HepG2 (cell line): ENCODE data around the gene PPP1R12C. TPM values are rescaled to one million over a fixed set of nuclear protein-coding genes. Genes with fewer than 3 reads are reported as not detected.

ENCODE experiments used
- ATAC-seq: fragments of 200-7000 bp; cut with Tn5 transposase; 3 replicates; pipeline ENCODE4 v1.9.1; 2020; ENCODE audit warnings: mild to moderate bottlenecking, moderate library complexity
- BruUV-seq: library from RNA; stranded (reverse); fragments of 400-500 nt; replicated peaks from 2 replicates; lab custom pipeline; 2021; lab: Mats Ljungman, UMichigan
- CTCF ChIA-PET: fragments of 300-600 bp; formaldehyde crosslinking; extraction: SDS; loops from one replicate; lab custom pipeline; 2021; ENCODE audit warnings: low total read pairs, inconsistent platforms, low intra/inter-chr PET ratio; lab: Yijun Ruan, JAX
- POLR2A ChIA-PET: fragments of 350-600 bp; sonication (Branson Sonifier 250); formaldehyde crosslinking; loops from one replicate; lab custom pipeline; 2020; ENCODE audit warnings: antibody characterized with exemption, inconsistent platforms; lab: Yijun Ruan, JAX
- DNase-seq: peaks from one replicate; pipeline ENCODE4 v3.0.0-alpha.2; 2015; ENCODE audit warnings: low spot score
- FAIRE-seq: peaks from 3 replicates; lab custom pipeline; 2011; peaks lifted over from hg19 to GRCh38; lab: Jason Lieb, UNC
- H2AFZ ChIP-seq: one replicate; pipeline ENCODE4 v1.6.1; 2011; ENCODE audit warnings: low read length, inconsistent platforms
- H3K27ac ChIP-seq: fragments of 300-600 bp; 3 replicates; pipeline ENCODE4 v1.8.0; 2011; ENCODE audit warnings: mixed run types, mild to moderate bottlenecking, mixed read lengths, low read length, inconsistent platforms; ENCODE audit not compliant: insufficient read depth; ENCODE audit errors: extremely low read length
- H3K27me3 ChIP-seq, 2 experiments: fragments of 200-600 bp in 1 of 2; 2 replicates in 1 of 2; 3 replicates in 1 of 2; pipeline versions ENCODE4 v1.6.0 to v1.8.0; 2011; ENCODE audit warnings: low read length in 2 of 2, mild to moderate bottlenecking in 2 of 2, moderate library complexity in 2 of 2, inconsistent platforms in 1 of 2; ENCODE audit not compliant: insufficient read depth in 2 of 2, control insufficient read depth in 1 of 2
- H3K36me3 ChIP-seq, 2 experiments: fragments of 200-600 bp in 1 of 2; replicated peaks in 1 of 2; 2 replicates in 1 of 2; 3 replicates in 1 of 2; pipeline versions ENCODE4 v1.5.1 to v1.8.0; 2011; ENCODE audit warnings: low read length in 2 of 2, inconsistent platforms in 1 of 2; ENCODE audit not compliant: insufficient read depth in 2 of 2, control insufficient read depth in 1 of 2
- H3K4me1 ChIP-seq: 2 replicates; pipeline ENCODE4 v1.5.1; 2012; ENCODE audit warnings: low read length, inconsistent platforms; ENCODE audit not compliant: insufficient read depth
- H3K4me2 ChIP-seq: 2 replicates; pipeline ENCODE4 v1.6.0; 2011; ENCODE audit warnings: low read depth, low read length, inconsistent platforms
- H3K4me3 ChIP-seq, 3 experiments: fragments of 200-600 bp in 1 of 3; sonication (generic), shearing (Covaris generic) in 1 of 3; replicated peaks in 1 of 3; 2 replicates each; pipeline ENCODE4 v1.5.1; 2011 to 2016; ENCODE audit warnings: low read length in 3 of 3, inconsistent platforms in 2 of 3, low read depth in 2 of 3, mild to moderate bottlenecking in 2 of 3, control low read depth in 1 of 3, mixed read lengths in 1 of 3; ENCODE audit not compliant: insufficient read depth in 1 of 3
- H3K79me2 ChIP-seq: one replicate; pipeline ENCODE4 v1.6.1; 2011; ENCODE audit warnings: low read length, inconsistent platforms; ENCODE audit not compliant: insufficient read depth
- H3K9ac ChIP-seq: 2 replicates; pipeline ENCODE4 v1.6.0; 2011; ENCODE audit warnings: mild to moderate bottlenecking, low read depth, low read length, inconsistent platforms; ENCODE audit not compliant: insufficient read depth
- H3K9me3 ChIP-seq: 2 replicates; pipeline ENCODE4 v1.5.1; 2012; ENCODE audit warnings: mild to moderate bottlenecking, low read length
- H4K20me1 ChIP-seq: 2 replicates; pipeline ENCODE4 v1.6.0; 2011; ENCODE audit warnings: inconsistent platforms, mild to moderate bottlenecking, low read length, moderate library complexity; ENCODE audit not compliant: insufficient read depth
- CREM ChIP-seq, 2 experiments: sonication (generic) in 1 of 2; formaldehyde crosslinking in 1 of 2; IDR thresholded peaks; 2 replicates each; pipeline versions ENCODE4 v1.4.0 to v1.6.1; 2016 to 2020; ENCODE audit warnings: antibody characterized with exemption in 1 of 2, mild to moderate bottlenecking in 1 of 2, missing genetic modification reagents in 1 of 2
- RFX1 ChIP-seq: fragments of 450-650 bp; IDR thresholded peaks from 2 replicates; pipeline ENCODE4 v1.6.1; 2017
- ZNF124 ChIP-seq: sonication (generic); formaldehyde crosslinking; IDR thresholded peaks from 2 replicates; pipeline ENCODE4 v1.4.0; 2020; ENCODE audit warnings: missing genetic modification reagents
- ZNF20 ChIP-seq: sonication (generic); formaldehyde crosslinking; IDR thresholded peaks from 2 replicates; pipeline ENCODE4 v1.4.0; 2020; ENCODE audit warnings: mild to moderate bottlenecking, moderate library complexity, missing genetic modification reagents
- ZNF329 ChIP-seq: sonication (generic); formaldehyde crosslinking; IDR thresholded peaks from 2 replicates; pipeline ENCODE4 v1.9.0; 2021; ENCODE audit warnings: low read depth, mild to moderate bottlenecking, missing genetic modification reagents
- WGBS: methylation state at CpG from one replicate; pipeline ENCODE4 v1.1.6; 2017; ENCODE audit warnings: low lambda C conversion rate; 5-methylcytosine and 5-hydroxymethylcytosine counted together
- in situ Hi-C: cut with HindIII; loops from 2 replicates; pipeline ENCODE4 v1.10.0; 2017; ENCODE audit warnings: low pct_unique_long_range_greater_than_20kb; ENCODE audit not compliant: extremely low pct_ligation_motif_present
- intact Hi-C: fragments of 100-400 bp; cut with micrococcal nuclease; formaldehyde crosslinking; loops from one replicate; pipeline ENCODE4 v1.10.0; 2022; ENCODE audit not compliant: unreplicated experiment
- polyA plus RNA-seq, 8 experiments: library from polyadenylated mRNA; depleted of rRNA in 3 of 8; stranded (reverse) in 7 of 8; unstranded in 1 of 8; fragments of >200 nt; fragmentation: Illumina TruSeq in 4 of 8; extraction: Trizol in 4 of 8; gene quantifications; 2 replicates each; pipeline versions ENCODE4 v1.2.1 to v1.2.3, GENCODE V29; 2011 to 2016; ENCODE audit warnings: low read depth in 4 of 8, missing spikeins in 1 of 8, mixed read lengths in 1 of 8; ENCODE audit not compliant: insufficient read depth in 1 of 8
- total RNA-seq, 5 experiments: library from RNA; depleted of rRNA; stranded (reverse); fragments of >200 nt; fragmentation: Illumina TruSeq; extraction: Trizol; gene quantifications; 2 replicates each; pipeline ENCODE4 v1.2.3, GENCODE V29; 2016; ENCODE audit warnings: low read depth in 1 of 5
- TF ChIP-seq, protein P1 (sequence below), 2 experiments: IDR thresholded peaks; 2 replicates each; pipeline ENCODE4 v1.6.1; 2011 to 2012; ENCODE audit warnings: low read length in 2 of 2, borderline replicate concordance in 1 of 2, low read depth in 1 of 2, mild to moderate bottlenecking in 1 of 2, moderate library complexity in 1 of 2

PPP1R12C gene
- total and polyA plus RNA-seq, 2 of the 13 experiments (the other 11 are each of a cell fraction or from before 2014, with no cell fraction given) = 29.7 to 30.3 TPM

DNA sequence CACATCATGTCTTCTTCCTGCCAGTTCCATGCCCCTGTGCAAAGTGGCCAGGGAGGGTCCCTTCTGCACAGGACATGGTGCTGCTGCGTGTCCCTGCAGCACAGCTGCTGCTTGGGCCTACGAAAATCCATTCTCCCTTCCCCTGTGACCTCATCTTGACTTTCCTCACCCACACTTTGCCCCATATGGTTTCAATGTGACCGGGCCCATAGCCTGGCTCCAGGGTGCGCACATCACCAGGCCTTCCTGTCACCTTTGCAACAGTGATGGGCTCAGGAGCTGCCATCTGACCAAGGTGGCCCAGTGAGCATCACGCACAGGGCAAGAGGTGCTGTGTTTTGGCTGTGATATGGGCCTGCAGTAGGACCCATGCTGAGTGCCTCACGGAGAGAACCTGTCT lies 10.8 kb downstream of the PPP1R12C start:
- Histone ChIP-seq H3K4me2 (no peak overlapping the region), H3K4me3 (no peak overlapping the region), H2AFZ (no peak overlapping the region), H3K9ac (no peak overlapping the region), H3K27me3 (no peaks in the 10 kb centered on the region), H3K4me1 (no peaks in the 10 kb centered on the region), H3K79me2 (no peaks in the 10 kb centered on the region), H3K36me3 (peaks cover 2 to 4% of the 10 kb centered on the region in 2 experiments; a peak in 3 of 5 replicates), H4K20me1 (no peaks in the 10 kb centered on the region), H3K27ac (no peak overlapping the region), H3K9me3 (no peaks in the 10 kb centered on the region)
- intact Hi-C loops (no loop called here), in situ Hi-C loops (no loop called here)
- BruUV-seq = no TSS peak
- CTCF ChIA-PET = no interaction called here
- 95% methylated on average over 6 of the region's 6 CpGs for WGBS
- POLR2A ChIA-PET = no interaction called here
- DNase-seq = no peak
- no peak for FAIRE-seq
- 0 out of 2 replicates have a peak, but pooled peaks have one; percentile 20 for TF ChIP-seq ZNF329
- TF ChIP-seq ZNF124 (CRISPR knock-in tag) = no peak
- ATAC-seq = no peak

DNA sequence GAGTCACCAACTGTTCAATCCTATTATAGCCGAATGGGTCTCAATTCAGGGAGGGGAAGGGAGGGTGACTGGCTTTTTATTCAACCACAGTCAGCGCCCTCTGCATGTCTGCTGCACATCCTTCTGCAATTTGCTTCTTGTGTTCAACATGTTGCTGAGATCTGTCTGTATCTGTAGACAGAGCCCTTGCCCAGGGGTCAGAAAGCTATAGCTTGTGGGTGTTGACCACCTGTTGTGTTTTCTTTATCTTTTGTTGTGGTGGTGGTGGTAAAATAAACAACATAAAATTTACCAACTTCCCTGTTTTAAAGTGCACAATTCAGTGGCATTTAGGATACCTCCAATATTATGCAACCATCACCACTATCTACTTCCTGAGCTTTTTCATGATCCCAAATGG lies 12.2 kb downstream of the PPP1R12C start:
- no peak overlapping the region for H3K4me3 ChIP-seq
- 0 out of 2 replicates have a peak, but pooled peaks cover 1% of the 10 kb centered on the region for H4K20me1 ChIP-seq
- H3K9ac ChIP-seq = no peak overlapping the region
- CTCF ChIA-PET = no interaction called here
- FAIRE-seq (no peak), DNase-seq (no peak), ATAC-seq (no peak)
- no peaks in the 10 kb centered on the region for H3K27me3 ChIP-seq
- no peak overlapping the region for H3K27ac ChIP-seq
- POLR2A ChIA-PET = no interaction called here
- H2AFZ ChIP-seq = no peak overlapping the region
- peaks cover 0 to 4% of the 10 kb centered on the region in 2 experiments; a peak in 2 of 5 replicates for H3K36me3 ChIP-seq
- BruUV-seq = no TSS peak
- WGBS = 100% methylated on average over 2 of the region's 2 CpGs
- no peak overlapping the region for H3K4me2 ChIP-seq
- no peaks in the 10 kb centered on the region for H3K9me3 ChIP-seq
- intact Hi-C loops (no loop called here), in situ Hi-C loops (no loop called here)
- TF ChIP-seq, protein P1, sequence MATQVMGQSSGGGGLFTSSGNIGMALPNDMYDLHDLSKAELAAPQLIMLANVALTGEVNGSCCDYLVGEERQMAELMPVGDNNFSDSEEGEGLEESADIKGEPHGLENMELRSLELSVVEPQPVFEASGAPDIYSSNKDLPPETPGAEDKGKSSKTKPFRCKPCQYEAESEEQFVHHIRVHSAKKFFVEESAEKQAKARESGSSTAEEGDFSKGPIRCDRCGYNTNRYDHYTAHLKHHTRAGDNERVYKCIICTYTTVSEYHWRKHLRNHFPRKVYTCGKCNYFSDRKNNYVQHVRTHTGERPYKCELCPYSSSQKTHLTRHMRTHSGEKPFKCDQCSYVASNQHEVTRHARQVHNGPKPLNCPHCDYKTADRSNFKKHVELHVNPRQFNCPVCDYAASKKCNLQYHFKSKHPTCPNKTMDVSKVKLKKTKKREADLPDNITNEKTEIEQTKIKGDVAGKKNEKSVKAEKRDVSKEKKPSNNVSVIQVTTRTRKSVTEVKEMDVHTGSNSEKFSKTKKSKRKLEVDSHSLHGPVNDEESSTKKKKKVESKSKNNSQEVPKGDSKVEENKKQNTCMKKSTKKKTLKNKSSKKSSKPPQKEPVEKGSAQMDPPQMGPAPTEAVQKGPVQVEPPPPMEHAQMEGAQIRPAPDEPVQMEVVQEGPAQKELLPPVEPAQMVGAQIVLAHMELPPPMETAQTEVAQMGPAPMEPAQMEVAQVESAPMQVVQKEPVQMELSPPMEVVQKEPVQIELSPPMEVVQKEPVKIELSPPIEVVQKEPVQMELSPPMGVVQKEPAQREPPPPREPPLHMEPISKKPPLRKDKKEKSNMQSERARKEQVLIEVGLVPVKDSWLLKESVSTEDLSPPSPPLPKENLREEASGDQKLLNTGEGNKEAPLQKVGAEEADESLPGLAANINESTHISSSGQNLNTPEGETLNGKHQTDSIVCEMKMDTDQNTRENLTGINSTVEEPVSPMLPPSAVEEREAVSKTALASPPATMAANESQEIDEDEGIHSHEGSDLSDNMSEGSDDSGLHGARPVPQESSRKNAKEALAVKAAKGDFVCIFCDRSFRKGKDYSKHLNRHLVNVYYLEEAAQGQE (IDR thresholded peaks at IDR 0.05; ENCODE audit: borderline replicate concordance in 1 of 2, low read depth in 1 of 2, low read length in 2 of 2) = no peak
- no peak for TF ChIP-seq ZNF20 (CRISPR knock-in tag)
- no peak for TF ChIP-seq CREM (IDR thresholded peaks at IDR 0.05)
- TF ChIP-seq CREM (CRISPR knock-in tag; IDR thresholded peaks at IDR 0.05) = no peak
- TF ChIP-seq RFX1 = no peak
- H3K4me1 ChIP-seq = peaks cover 5% of the 10 kb centered on the region
- no peaks in the 10 kb centered on the region for H3K79me2 ChIP-seq
